Left ventricle myocardium superior (tissue), 1 donor: Measurements from ENCODE around the gene SUGCT. TPM values are rescaled to one million over a fixed set of nuclear protein-coding genes. Genes with fewer than 3 reads are reported as not detected.

Experiments used
- ATAC-seq: fragments of 200-7000 bp; cut with Tn5 transposase; one replicate; pipeline ENCODE4 v1.9.1; 2020; ENCODE audit warnings: mild to moderate bottlenecking, moderate library complexity
- DNase-seq: peaks from one replicate; pipeline ENCODE4 v3.0.0-alpha.2; 2020
- intact Hi-C: fragments of 100-400 bp; cut with micrococcal nuclease; formaldehyde crosslinking; loops from one replicate; pipeline ENCODE4 v1.11.0; 2022
- total RNA-seq: library from RNA; stranded (reverse); fragmentation: NEBNext Ultra II Directional; extraction: Animal tissue kit (Norgen Biotek cat#: 25700); gene quantifications from one replicate; pipeline ENCODE4 v1.2.1, GENCODE V29; 2021
- donor health status: DM: no; HTN: yes; CAD: no; lungs with severe emphysema.

SUGCT gene
- total RNA-seq, 1 donor from 2014 or later = 6.8 TPM

GRCh38 chr7:40531956-40532355 lies 397.2 kb downstream of the SUGCT start:
- ATAC-seq (no peak), DNase-seq (no peak)
- intact Hi-C loops = no loop called here

GRCh38 chr7:40535678-40536077 lies 400.9 kb downstream of the SUGCT start:
- no peak for ATAC-seq
- intact Hi-C loops = no loop called here
- DNase-seq = no peak

GRCh38 chr7:40536421-40536820 lies 401.6 kb downstream of the SUGCT start:
- DNase-seq = no peak
- ATAC-seq = no peak
- intact Hi-C loops = no loop called here

DNA sequence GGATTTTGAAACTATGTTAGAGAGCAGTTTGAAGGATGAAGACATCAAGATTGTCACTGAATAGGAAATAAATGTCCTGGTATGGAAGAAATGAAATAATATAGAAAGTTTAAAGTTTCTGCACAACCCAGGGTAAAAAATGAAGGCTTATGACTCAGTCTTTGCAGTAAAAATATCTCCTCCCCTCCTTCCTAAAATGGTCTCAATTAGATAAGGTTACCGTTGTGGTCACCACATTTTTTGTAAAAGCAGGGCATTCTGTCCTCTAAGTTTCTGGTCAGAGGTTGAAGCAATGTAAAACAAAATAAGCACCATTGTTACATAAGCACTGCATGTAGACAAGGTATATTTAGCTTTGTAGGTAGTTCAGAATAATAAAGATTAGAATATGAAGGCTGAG lies 403.5 kb downstream of the SUGCT start:
- no peak for DNase-seq
- intact Hi-C loops = no loop called here
- ATAC-seq = no peak

DNA sequence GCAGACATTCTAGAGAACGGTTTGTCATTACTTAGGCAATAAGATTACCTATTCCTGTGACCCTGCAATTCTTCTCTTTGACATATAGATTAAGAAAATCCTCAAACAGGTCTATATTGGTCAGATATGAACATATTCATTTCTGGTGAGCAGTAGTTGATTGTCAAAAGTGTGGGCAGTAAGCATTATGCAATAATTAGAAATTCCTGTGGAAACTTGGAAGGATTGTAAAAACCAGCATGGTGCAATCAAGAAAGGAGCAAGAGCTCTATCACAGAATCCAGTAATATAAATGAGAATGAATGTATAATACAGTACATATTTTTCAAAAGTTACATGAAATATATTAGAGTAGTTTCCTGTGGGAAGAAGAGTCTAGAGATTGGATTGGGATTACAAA lies 406.5 kb downstream of the SUGCT start:
- intact Hi-C loops = no loop called here
- no peak for DNase-seq
- ATAC-seq = no peak

- intact Hi-C loops = no loop called here
- ATAC-seq (peak; percentile 56), DNase-seq (no peak)
Observed at GRCh38 chr7:40542982-40543741, 408.4 kb downstream of the SUGCT start.

- intact Hi-C loops = no loop called here
- ATAC-seq = peak; percentile 92
Observed at GRCh38 chr7:40544221-40544723, 409.5 kb downstream of the SUGCT start.

DNA sequence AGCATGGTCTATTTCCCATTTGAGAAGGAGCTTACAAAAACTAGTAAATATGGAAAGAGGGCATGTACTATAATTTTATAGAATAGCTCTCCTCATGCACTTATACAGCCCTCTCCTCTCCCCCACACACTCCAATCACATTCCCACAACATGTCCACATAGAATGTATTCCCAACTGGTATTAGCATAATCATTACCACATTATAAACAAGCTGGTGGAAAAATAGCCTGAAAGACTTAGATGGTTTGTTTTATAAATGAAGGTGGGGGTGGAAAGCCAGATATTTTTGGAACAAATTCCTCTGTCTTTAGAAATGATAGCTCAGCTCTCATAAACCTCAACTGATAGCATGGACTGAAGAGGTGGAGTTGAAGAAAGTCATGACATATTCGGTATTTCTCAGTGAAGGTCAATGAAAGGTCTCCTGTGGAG lies 410.1 kb downstream of the SUGCT start:
- ATAC-seq (peak; percentile 46), DNase-seq (no peak)
- intact Hi-C loops = no loop called here

More at GRCh38 chr7:40544221-40544723, 409.5 kb downstream of the SUGCT start:
- peak; percentile 20 for DNase-seq

DNA sequence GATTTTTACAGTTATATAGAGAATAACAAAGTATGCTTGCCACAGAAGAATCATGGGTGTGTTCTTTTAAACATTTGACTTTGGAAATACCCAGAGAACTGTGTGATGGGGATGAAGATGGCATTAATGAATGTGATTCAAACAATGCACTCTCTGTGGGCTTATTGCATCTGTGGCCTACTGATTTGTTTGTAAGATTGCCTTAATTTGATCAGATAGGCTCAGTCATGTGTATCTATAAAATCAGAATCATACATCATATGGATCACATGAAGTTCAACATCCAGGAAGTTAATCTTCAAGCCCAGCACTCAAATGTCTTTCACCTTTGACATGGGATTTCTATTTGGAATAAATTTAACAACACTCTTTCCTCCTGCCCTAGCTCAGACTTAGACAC lies 410.9 kb downstream of the SUGCT start:
- no peak for ATAC-seq
- no peak for DNase-seq
- intact Hi-C loops = no loop called here

GRCh38 chr7:40546616-40547501 lies 412.1 kb downstream of the SUGCT start:
- no peak for DNase-seq
- intact Hi-C loops = no loop called here
- ATAC-seq = no peak

DNA sequence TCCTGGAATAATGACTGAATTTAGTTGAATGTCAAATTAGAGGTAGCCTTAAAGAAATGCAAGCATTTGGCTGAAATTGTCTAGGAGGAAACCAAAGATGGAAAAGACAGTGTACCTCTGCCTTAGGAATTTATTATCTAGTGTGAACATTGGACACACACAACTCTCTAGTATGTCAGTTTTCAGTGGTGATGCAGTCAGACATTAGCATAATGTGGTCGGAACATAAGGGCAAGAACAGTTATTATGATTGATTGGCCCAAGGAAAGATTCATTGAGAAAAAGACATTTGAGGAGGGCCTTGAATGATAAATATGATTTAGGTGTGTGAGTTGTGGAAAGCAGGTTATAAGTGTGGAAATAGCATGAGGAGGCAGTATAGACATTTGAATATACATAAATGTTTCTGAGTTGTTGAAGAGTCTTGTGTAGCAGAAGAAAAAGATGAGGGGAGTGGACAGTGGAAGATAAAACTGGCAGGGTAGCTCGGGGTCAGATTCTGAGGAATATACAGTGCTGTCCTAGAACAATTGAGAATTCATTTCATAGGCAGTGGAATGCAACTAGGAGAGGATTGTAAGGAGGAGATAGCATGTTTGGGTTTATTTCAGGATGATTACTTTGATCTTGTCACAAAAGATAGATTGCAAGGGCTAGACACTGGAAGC lies 414.7 kb downstream of the SUGCT start:
- ATAC-seq (no peak), DNase-seq (no peak)
- intact Hi-C loops = no loop called here

DNA sequence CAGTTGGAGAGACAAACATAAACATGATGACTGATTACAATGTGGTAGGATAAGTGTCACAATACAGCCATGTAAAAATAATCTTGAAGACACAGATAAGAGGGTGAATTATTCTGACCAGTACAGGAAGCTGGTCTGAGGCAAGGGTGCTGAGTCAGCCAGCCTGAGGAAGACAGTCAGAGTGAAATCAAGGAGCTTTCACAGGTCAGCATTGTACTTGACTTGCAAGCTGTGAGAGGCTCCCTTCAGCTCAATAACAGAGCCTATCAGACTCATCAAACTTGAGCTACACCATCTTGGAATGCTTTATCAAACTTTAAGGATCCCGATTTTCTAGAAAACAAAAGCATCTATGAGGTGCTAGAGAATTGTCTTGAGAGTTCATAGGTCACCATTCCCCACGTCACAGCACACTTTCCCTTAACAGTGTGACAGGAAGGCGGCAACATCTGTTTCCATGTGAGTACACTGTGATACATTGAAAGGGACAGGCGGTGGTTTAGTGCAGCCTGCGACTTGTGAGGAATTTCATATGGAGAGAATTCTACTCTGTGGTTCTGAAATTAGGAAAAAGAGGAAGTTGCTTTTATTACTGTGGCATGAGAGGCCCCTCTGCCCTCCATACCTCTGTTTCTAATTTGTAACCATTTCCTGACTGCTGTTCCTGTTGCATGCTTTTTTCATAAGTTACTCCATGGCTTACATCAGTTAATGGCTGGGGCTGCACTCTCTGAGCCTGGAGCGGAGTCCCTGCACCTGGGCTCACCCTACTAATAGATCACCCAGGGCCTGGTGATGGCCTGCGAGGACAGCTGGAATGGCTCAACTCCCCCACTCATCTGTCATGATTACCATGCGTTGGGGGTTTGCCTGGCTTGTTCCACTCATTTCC lies 417.1 kb downstream of the SUGCT start:
- intact Hi-C loops = no loop called here
- DNase-seq (no peak), ATAC-seq (peak; percentile 31)

DNA sequence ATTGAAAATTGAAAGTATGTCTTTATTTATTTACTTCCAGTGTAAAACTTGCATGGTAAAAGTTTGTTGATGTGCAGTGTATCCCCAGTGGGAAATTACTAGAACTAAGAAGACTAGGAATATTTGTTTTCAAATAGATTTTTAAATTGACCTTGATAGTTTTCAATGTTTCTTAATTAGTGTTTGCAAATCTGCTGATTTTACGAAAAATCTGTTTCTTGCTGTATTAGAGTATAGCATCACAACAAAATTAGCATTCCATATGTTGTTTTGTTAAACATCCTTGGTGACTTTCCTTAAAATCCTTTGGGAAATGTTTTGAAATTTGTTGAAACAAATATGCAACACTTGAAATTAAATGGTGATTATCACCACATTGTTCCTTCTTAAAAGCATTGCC lies 425.9 kb downstream of the SUGCT start:
- intact Hi-C loops = no loop called here
- ATAC-seq (no peak), DNase-seq (no peak)

DNA sequence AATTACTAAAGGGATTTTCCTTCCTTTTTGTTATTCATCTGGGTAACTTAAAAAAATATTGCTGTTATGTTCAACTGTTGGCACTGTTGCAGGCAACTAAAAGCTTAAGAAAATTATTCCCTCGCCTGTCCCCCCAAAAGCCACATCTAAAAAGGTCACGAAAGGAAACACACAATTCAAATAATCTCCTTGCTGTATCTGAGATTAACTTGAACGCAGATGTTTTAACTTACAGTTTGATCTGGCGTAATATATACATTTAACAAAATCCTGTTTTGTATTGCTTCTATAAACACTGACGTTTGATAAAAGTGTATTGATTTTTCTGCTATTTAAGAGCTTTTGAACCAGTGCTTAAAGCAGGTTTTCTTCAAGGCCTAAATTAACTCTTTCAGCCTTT lies 432.1 kb downstream of the SUGCT start:
- ATAC-seq (no peak), DNase-seq (no peak)
- intact Hi-C loops = no loop called here

- DNase-seq = no peak
- intact Hi-C loops = no loop called here
- no peak for ATAC-seq
Observed at GRCh38 chr7:40569326-40569725, 434.5 kb downstream of the SUGCT start.

DNA sequence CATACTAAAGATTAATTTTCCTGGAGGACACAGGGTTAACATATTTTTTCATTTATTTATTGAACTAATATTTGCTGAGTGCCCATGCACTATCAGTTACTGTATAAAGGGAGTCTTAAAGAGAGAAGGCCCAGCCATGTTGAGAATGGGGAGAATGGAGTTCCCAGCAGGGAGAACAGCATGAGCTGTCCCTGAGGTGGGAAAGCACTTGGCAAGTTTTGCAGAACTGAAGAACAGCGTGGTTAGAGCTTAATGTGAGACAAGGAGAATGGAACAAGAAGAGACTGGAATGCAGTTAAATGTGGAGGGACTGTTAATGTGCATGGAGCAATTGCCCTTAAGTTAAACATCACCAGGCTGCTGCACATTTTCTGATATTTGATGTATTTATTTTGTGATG lies 435.4 kb downstream of the SUGCT start:
- DNase-seq = no peak
- intact Hi-C loops = no loop called here
- ATAC-seq = no peak

DNA sequence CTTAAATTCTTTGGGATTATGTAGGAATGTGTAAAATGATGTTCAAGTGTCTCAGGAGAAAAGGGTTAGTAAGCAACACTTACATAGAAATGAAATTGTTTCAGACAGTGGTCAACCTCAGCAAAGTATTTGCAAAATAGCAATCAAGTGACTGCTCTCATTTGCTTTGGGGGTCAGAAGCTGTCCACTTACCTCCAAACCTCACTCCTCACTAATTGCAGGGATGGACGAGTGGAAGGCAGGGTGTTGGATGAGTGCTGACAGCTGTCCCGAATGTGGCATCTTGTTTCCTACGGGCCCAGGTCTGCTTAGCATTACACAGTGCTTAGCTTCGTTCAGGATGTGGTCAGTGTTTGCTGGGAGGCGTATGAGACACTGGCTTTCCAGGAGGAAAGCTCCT lies 437.0 kb downstream of the SUGCT start:
- intact Hi-C loops = no loop called here
- ATAC-seq (no peak), DNase-seq (no peak)

DNA sequence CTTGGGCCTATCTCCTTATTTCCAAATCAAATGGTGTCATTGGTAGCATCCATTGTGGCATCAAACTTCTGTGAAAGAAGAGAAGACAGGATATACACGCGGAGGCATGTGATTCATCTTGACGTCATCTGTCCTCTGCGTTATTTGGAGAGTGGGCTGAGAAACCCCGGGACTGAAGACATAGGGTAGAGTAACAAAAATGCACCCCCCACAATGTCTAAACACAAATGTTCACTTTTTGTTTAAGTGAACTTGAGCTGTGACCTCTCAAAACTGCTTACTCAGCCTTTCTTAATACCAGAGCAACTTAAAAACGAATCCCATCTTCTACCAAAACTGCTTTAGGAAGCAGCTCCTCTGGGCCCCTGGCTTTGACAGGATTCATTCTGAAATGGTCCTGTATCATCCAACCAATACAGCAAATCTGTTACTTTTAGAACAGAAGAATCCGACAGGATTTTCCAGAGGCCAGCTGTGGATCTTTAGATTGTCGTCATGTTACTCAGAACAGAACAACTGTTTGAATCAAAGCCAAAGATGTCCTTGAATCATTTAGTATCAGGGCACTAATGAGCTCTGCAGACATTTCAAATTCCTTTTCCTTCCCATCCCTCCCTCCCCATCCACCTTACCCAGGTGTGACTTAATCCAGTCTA lies 438.1 kb downstream of the SUGCT start:
- no peak for ATAC-seq
- no peak for DNase-seq
- intact Hi-C loops = no loop called here
